CD4-positive, alpha-beta T cell treated with Interleukin-4 for 1 hour (primary cell): ENCODE data around the gene ATF3.
"Not testable (repeated sequence)": the region's sequence is repeated elsewhere in the genome, so short reads cannot be mapped to it uniquely, and the experiment has no call there.

Experiments
- DNase-seq, 2 donors: peaks; one replicate each; pipeline ENCODE4 v3.0.0-alpha.2; 2020 to 2022

ATF3 gene

DNA sequence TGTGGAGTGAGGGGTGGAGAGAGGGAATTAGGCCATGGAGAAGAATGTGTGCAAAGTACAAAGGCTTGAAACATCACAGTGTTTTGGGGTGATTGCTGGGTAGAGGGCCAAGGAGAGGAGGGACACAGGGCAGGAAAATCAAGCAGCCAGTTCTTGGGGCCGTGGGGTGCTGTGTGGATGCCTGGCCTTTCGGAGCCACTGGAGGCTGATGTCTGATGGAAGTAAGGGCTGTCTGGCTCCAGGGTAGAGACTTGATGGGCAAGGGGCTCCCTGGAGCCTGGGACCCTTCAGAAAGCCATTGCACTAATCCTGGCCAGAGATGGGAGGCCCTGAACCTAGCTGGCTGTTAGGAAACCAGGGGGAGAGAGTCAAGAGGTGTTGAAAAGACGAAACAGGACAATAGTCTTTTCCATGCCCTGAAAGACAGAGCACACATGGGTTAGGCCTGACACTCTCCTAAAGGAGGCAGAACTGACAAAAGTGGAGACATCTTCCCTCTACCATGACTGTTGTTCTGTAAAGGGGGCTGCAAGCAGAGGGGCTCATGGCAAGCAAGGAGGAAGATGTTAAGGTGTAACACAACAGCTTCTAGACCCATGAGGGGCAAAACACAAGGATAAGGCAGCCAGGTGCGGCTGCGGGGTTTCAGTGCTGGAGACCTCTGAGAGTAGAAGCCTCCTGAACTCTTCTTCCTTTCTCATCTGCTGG, 21.0 kb downstream of the ATF3 start:
- no peak for DNase-seq

DNA sequence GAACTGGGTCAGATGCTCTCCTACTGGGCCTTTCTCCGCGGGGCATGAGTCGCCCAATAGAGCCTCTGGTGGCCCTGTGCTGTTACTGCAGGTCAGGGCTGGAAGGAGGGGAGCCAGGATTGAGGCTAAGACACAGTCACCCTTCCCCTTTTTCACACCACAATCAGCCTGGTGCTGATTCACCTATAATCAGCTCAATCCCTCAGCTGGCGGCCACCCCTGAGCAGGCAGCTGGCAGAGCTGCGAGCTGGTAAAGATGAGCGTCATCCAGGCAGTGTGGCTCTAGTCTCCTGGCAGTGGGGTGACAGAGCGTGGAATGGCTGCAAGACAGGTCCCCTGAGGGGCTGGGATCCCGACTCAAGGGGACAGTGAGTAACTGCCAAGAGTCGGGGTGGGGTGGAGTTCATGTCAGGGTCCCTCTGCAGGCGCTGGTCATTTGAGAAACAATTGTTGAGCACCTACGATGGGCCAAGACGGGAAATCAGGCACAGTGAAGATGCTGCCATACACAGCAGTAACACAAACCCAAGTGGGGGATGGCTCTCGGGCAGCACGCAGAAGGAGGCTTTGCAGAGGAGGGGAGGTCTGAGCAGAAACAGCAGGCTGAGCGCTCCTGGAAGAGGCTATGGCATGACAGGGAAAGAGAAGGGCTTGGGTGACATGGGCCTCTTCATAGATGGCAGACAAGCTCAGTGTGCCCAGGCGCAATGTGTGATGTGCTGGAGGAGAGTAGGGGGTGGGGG, 21.8 kb downstream of the ATF3 start:
- peak; percentile 66 to 82 for DNase-seq

GRCh38 chr1:212633161-212633560, 24.6 kb downstream of the ATF3 start:
- DNase-seq: no peak

GRCh38 chr1:212634252-212634651, 25.7 kb downstream of the ATF3 start:
- no peak for DNase-seq

- DNase-seq: peak in 1 of 2 donors; percentile 31
Observed at GRCh38 chr1:212635141-212635631, 26.6 kb downstream of the ATF3 start.

GRCh38 chr1:212637902-212638301, 29.3 kb downstream of the ATF3 start:
- no peak for DNase-seq

DNA sequence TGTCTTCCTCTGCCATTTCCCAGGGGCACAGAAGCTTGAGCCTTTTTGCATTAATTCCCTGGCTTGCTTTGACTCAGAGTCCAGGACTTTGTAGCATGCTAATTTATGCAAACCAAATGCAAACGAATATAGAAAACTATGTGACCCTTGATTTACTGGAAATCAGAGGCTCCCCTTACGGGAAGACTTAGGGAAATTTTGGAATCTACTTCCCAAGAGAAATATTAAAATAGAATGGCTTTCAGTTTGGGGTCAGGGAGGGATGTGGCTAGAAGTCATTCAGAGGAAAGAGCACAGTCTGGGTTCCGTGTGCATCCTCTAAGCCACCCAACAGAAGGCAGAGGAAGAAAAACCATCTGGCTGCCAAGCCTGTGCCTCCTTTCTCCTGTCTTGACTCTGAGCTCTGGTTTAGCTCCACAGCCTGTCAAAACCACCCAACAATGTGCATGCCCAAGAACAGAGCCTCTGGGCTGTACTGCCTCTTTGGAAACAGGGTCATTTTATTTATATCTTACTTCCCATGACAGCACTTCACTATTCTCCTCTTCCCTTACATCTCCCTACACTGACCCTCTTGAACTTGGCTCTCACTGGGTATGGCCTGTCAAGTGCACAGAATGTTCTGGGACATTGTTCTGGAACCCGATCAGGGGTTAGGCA, 30.1 kb downstream of the ATF3 start:
- DNase-seq: no peak

DNA sequence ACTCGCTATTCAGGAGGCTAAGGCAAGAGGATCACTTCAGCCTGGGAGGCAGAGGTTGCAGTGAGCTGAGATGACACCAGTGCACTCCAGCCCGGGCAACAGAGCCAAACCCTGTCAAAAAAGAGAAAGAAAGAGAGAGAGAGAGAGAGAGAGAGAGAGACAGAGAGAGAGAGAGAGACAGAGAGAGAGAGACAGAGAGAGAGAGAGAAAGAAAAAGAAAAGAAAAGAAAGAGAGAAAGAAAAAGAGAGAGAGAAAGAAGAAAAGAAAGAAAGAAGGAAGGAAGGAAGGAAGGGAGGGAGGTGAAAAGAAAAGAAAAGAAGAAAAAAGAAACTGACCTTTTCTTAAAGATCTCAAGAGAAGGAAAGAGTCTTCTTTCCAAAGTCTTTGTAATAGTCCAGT, 31.0 kb downstream of the ATF3 start:
- DNase-seq: not testable (repeated sequence)

DNA sequence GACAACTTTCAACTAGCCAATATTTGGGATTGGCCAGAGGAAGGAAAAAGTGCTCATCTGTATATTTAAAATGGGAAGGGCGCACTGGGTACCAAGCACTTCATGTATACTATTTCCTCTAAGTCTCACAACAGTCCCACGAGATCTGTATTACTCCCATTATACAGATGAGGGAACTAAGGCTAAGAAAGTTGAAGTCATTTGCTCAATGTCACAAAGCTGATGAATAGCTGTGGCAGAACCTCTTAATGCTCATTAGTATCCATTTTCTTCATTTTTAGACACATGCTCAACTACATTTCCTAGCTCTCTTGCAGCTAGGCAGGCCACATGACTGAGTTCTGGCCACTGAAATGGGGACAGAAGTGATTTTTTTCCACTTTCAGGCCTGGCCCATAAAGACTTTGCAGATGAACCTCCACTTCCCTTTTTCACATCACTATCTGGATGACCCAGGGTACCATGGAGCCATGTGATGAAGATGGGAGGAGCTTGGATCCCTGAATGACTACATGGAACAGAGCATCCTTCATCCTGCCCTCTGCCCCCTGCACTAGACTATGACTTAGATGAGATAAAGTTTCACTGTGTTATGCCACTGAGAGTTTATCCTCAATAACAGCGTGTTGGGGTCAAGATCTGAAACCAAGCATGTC, 31.8 kb downstream of the ATF3 start:
- no peak for DNase-seq

DNA sequence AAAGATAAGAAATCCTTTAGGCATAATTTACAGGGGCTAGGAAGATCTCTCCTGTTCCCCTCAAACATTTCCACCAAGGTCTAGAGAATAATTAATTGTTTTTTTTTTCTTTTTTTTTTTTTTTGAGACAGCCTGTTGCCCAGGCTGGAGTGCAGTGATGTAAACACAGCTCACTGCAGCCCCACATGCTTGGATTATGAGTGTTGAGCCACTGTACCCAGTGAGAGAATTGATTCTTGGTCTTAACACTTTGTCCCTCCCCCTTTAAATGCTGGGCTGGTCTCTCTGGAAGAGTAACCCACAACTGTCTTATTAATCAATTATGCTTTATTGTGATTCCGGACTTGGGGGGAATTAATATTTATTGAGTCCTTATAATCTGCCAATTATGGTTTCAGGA, 33.4 kb downstream of the ATF3 start:
- DNase-seq: no peak

- DNase-seq: no peak
Observed at GRCh38 chr1:212643877-212644276, 35.3 kb downstream of the ATF3 start.

DNA sequence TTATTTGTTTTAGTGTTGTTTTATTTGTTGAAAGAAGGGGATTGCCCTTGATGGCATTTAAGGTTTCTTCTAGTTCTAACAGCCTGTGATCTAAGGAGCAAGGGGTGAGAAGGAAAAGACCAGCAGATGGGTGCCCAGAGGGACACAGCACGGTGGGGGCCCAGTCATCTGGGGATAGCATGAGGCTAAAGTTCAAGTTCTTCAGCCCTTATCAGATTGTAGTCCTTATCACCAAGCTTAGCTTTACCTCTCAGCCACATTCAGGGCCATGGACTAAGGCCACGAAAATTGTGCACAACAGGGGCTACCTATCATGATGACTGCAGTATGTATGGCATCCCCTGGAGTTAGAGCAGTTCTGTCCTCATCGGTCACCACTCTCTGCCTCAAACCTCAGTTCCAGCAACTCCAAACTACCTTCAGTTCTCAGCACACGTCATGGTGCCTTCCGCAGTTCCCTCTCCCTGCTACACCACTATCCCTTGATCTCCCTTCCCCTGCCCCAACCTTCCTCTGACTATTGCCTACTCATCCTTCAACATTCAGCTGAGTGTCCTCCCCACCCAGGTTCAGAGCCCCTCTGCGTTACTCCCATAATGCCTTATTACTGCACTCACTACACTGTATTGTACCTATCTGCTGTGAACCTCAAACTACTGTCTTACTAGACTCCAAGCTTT, 36.4 kb downstream of the ATF3 start:
- no peak for DNase-seq

GRCh38 chr1:212645546-212646543, 37.3 kb downstream of the ATF3 start:
- no peak for DNase-seq

DNA sequence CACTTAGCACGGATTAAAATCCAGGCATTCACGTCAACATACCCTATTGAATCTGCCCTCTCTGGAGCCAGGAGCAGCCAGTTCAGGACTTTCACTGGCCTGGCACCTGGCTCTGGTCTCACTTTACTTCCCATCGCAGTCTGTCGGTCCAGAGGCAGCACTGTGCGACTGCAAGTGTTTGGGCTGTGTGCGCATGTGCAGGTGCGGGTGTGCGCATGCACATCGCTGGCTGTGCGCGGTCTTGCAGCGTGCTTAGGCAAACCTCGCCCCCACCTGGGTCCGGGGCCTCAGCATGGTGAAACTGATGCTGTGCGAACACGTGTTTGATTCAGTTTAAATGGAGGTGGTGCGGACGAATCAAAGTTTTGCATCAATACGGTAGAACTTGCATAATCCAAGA, 38.0 kb downstream of the ATF3 start:
- no peak for DNase-seq

GRCh38 chr1:212647004-212647403, 38.4 kb downstream of the ATF3 start:
- DNase-seq: no peak

DNA sequence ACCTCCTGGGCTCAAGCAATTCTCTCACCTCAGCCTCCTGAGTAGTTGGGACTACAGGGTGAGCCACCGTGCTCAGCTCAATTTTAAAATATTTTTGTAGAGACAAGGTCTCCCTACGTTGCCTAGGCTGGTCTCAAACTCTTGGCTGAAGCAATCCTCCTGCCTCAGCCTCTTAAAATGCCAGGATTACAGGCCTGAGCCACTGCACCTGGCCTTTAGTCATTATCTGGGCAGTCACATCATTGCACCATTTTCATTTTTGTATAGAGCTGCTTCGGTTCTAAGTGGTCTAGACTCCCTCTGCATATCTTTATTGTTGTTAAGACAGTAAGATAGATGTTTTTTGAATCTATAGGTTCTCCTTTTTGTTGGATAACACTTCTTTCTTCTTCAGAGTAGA, 39.9 kb downstream of the ATF3 start:
- DNase-seq: no peak

- DNase-seq: no peak
Observed at GRCh38 chr1:212649020-212649419, 40.5 kb downstream of the ATF3 start.

DNA sequence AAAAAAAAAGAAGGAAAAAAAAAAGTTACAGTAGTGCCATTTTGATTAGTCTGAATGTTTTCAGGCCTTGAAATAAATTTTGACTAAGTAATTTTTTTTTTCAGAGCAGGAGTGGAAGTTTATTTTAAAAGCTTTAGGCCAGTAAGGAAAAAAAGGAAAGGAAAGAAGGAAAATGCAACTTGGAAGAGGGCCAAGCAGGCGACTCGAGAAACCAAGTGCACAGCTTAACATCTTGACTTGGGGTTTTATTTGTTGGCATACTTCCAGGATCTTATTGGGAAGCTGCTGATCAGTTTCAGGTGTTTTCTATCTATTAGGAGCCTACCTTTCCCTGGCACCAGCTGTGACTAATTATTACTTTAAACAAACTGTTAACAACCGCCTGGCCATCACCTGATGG, 41.7 kb downstream of the ATF3 start:
- DNase-seq: no peak

DNA sequence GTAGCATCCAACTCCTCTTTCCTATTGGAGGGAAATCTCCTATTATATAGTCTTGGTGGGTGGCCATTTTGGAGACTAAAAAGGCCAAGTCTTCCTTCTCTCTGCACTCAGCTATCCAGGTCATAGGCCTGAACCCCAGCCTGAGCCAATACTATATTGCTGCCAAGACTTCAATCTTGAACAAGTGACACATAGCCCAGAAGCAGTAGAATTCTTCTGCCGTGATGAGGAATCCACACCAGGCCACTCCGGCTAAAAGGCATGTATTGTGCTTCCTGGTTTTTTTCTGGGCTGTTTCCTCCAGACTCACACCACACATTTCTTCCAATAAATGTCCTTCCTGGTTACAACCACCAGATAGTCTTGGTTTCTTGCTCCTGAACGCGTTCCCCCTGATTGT, 43.0 kb downstream of the ATF3 start:
- DNase-seq: no peak

GRCh38 chr1:212651977-212652376, 43.4 kb downstream of the ATF3 start:
- DNase-seq: no peak

DNA sequence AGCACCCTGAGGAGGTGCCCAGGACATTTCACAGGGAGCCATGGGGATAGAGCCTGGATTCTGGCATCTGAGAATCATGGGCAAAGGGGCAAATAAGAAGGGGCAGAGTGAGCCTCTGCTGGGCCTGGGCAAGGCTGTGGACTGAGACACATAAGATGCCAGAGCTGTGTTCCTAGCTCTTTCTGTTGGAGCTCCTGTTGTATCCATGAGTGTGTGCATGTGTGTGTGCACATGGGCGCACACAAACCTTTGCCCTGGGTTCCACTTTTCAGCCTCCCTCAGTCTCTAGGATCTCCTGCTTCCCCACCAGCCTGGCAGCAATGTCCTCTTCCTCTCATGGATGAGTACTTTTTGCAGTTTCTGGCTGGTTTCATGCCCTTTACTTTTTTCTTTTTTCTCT, 44.0 kb downstream of the ATF3 start:
- no peak for DNase-seq
